A673 (cell line): ENCODE results near the gene CNIH2.

Experiments
- EZH2 ChIP-seq: fragments of 200-600 bp; sonication (generic); IDR thresholded peaks from 2 replicates; pipeline ENCODE4 v1.6.1; 2017; ENCODE audit warnings: borderline replicate concordance, low read depth, mild to moderate bottlenecking, mixed read lengths, antibody characterized with exemption, low read length; ENCODE audit not compliant: poor library complexity, severe bottlenecking
- TF ChIP-seq, protein P1 (sequence below): fragments of 300-800, 200-600 bp; sonication (generic); conservative IDR thresholded peaks from 2 replicates; pipeline ENCODE4 v1.5.1; 2017; ENCODE audit warnings: low read depth, mild to moderate bottlenecking, antibody characterized with exemption, low read length, moderate library complexity, mixed read lengths

DNA sequence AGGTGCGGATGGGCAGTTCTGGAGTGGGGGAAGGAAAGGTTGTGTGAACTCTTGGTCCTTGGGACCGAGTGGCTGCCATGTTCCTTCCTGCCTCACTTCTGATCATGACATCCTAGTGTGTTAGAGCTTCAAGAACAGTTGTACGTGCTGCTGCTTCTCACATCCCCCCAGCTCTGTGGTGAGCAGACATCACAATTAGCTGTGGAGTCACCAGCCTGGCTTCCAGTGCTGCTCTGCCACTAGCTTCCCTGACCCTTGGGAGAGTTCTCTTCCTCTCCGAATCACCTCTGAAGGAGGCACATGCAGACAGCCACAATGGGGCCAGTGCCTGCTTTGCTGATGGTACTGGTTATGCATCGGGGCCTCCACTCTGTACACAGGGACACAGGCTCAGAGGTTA, 15.8 kb upstream of the CNIH2 start:
- TF ChIP-seq, protein P1, sequence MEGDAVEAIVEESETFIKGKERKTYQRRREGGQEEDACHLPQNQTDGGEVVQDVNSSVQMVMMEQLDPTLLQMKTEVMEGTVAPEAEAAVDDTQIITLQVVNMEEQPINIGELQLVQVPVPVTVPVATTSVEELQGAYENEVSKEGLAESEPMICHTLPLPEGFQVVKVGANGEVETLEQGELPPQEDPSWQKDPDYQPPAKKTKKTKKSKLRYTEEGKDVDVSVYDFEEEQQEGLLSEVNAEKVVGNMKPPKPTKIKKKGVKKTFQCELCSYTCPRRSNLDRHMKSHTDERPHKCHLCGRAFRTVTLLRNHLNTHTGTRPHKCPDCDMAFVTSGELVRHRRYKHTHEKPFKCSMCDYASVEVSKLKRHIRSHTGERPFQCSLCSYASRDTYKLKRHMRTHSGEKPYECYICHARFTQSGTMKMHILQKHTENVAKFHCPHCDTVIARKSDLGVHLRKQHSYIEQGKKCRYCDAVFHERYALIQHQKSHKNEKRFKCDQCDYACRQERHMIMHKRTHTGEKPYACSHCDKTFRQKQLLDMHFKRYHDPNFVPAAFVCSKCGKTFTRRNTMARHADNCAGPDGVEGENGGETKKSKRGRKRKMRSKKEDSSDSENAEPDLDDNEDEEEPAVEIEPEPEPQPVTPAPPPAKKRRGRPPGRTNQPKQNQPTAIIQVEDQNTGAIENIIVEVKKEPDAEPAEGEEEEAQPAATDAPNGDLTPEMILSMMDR: no peak
- TF ChIP-seq EZH2: no peak
